ENCODE data around the gene KRT76.

The KRT76 gene

DNA sequence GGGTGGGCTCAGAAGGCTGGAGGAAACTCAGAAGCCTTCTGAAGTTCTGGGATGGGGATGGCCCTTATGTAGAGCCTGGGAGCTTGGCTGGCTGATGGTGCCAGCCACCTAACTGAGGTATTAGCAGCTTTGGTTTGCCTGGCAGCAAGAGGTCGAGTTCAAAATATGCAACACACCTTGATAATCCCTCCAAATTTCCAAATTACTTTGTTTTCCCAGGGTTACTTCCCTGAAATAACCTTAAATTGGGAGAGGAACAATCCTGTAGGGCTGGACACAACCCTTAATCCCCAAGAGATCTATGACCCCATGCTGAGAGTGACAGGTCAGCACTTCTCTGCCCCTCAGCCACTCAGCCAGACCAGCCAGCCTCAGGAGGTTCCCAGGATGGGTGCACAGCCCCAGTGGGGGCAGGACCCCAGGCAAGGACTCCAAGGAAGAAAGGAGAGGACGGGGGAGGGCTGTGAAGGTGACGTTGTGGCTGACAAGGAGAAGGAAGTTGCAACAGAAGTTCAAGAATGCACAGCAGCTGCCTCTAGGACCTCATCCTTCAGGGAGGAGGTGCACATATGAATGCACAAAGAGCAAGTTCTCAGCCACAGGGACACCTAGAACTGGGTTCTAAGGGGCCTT is 55.2 kb downstream of the KRT76 start:
- TF ChIP-seq, protein P1, sequence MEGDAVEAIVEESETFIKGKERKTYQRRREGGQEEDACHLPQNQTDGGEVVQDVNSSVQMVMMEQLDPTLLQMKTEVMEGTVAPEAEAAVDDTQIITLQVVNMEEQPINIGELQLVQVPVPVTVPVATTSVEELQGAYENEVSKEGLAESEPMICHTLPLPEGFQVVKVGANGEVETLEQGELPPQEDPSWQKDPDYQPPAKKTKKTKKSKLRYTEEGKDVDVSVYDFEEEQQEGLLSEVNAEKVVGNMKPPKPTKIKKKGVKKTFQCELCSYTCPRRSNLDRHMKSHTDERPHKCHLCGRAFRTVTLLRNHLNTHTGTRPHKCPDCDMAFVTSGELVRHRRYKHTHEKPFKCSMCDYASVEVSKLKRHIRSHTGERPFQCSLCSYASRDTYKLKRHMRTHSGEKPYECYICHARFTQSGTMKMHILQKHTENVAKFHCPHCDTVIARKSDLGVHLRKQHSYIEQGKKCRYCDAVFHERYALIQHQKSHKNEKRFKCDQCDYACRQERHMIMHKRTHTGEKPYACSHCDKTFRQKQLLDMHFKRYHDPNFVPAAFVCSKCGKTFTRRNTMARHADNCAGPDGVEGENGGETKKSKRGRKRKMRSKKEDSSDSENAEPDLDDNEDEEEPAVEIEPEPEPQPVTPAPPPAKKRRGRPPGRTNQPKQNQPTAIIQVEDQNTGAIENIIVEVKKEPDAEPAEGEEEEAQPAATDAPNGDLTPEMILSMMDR (IDR thresholded peaks at IDR 0.05; ENCODE audit: control extremely low read depth, extremely low read depth, low read depth, missing control alignments): no peak
- POLR2A ChIA-PET: no interaction called here
- DNase-seq (ENCODE audit: extremely low spot score): no peak
- CTCF ChIA-PET: no interaction called here

DNA sequence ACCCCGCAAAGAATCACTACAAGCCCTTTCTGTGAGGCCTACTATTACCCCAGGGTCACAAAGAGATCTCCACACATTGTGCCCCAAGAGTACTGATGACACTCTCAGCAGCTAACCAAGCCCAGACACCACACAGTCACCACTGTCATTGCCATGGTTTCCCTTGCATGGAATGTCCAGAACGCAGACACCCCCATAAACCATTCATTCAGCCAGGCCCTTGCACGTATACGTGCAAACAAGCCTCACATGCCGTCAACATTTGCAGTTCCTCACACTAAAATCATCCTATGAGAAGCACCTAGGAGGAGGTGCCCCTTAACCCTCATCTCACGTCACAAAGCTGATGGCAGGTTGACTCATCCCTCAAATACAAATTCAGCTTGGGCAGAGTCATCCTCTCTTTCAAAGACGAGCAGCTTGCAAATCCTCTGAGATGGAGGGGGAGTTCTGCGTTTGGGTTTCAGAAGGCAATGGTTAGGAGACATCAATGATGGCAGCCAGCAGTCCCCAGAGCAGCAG is 56.7 kb downstream of the KRT76 start:
- ChIA-PET POLR2A (no interaction called here), CTCF (no interaction called here)
- DNase-seq (ENCODE audit: extremely low spot score): no peak
- TF ChIP-seq, protein P1 (IDR thresholded peaks at IDR 0.05; ENCODE audit: control extremely low read depth, extremely low read depth, low read depth, missing control alignments): no peak
